Gastroesophageal sphincter (tissue), 4 donors: Measurements from ENCODE around the gene EDEM2. TPM values are rescaled to one million over a fixed set of nuclear protein-coding genes. Genes with fewer than 3 reads are reported as not detected.

Experiments used
- ATAC-seq: fragments of 150-250 bp; one replicate; pipeline ENCODE4 v1.9.1; 2016; ENCODE audit warnings: mild to moderate bottlenecking, moderate library complexity
- H3K27ac ChIP-seq, 4 donors: fragments of 200-600 bp; sonication (generic) in 3 of 4; 1 replicate in 3 of 4; 2 replicates in 1 of 4; pipeline ENCODE4 v1.5.1; 2016 to 2019
- H3K27me3 ChIP-seq: fragments of 200-600 bp; sonication (generic); one replicate; pipeline ENCODE4 v1.5.1; 2019
- H3K36me3 ChIP-seq, 2 donors: fragments of 200-600 bp; sonication (generic); one replicate each; pipeline ENCODE4 v1.5.1; 2019; ENCODE audit warnings: control low read depth in 1 of 2
- H3K4me1 ChIP-seq, 3 donors: fragments of 200-600 bp; sonication (generic); 1 replicate in 2 of 3; 2 replicates in 1 of 3; pipeline ENCODE4 v1.5.1; 2016 to 2019; ENCODE audit warnings: control low read depth in 2 of 3
- H3K4me3 ChIP-seq, 2 donors: fragments of 200-600 bp; sonication (generic); one replicate each; pipeline ENCODE4 v1.5.1; 2019; ENCODE audit warnings: mild to moderate bottlenecking in 1 of 2, moderate library complexity in 1 of 2
- H3K9me3 ChIP-seq, 3 donors: fragments of 200-600 bp; sonication (generic); one replicate each; pipeline ENCODE4 v1.5.1; 2017 to 2019; ENCODE audit warnings: control low read depth in 2 of 3
- CTCF ChIP-seq, 4 experiments: fragments of 200-600 bp in 2 of 4; fragments of 450-650 bp in 2 of 4; sonication (generic) in 1 of 4; IDR thresholded peaks; one replicate each; pipeline ENCODE4 v1.5.1; 2017 to 2019; ENCODE audit warnings: antibody characterized with exemption in 4 of 4, mild to moderate bottlenecking in 2 of 4, moderate library complexity in 2 of 4
- EP300 ChIP-seq: sonication (generic); formaldehyde crosslinking; IDR thresholded peaks from one replicate; pipeline ENCODE4 v1.6.1; 2017; ENCODE audit warnings: antibody characterized with exemption, mild to moderate bottlenecking
- POLR2A ChIP-seq, 2 donors: fragments of 450-650 bp; IDR thresholded peaks; one replicate each; pipeline ENCODE4 v1.6.1; 2017; ENCODE audit warnings: antibody characterized with exemption in 2 of 2, mild to moderate bottlenecking in 2 of 2, moderate library complexity in 1 of 2
- POLR2AphosphoS5 ChIP-seq: sonication (generic); formaldehyde crosslinking; IDR thresholded peaks from one replicate; pipeline ENCODE4 v1.6.1; 2017; ENCODE audit warnings: antibody characterized with exemption
- WGBS, 2 donors: methylation state at CpG; one replicate each; pipeline ENCODE4 v1.1.5; 2018; ENCODE audit warnings: low coverage in 1 of 2; 5-methylcytosine and 5-hydroxymethylcytosine counted together
- total RNA-seq, 4 donors: library from RNA; depleted of rRNA; stranded (reverse); fragments of >200 nt; gene quantifications; one replicate each; pipeline ENCODE4 v1.1.0, GENCODE V29; 2016

EDEM2 gene
- total RNA-seq, 4 donors from 2014 or later: 11.2 to 18.9 (median 13.5) TPM

- Histone ChIP-seq H3K4me1 (no peaks in the 10 kb centered on the region), H3K4me3 (no peak overlapping the region), H3K27ac (no peak overlapping the region), H3K9me3 (no peaks in the 10 kb centered on the region), H3K27me3 (no peaks in the 10 kb centered on the region), H3K36me3 (peaks cover 0 to 13% of the 10 kb centered on the region in 2 donors)
- TF ChIP-seq POLR2AphosphoS5 (no peak), EP300 (no peak), POLR2A (IDR thresholded peaks at IDR 0.05) (no peak), CTCF (IDR thresholded peaks at IDR 0.05) (no peak)
- no peak for ATAC-seq
- WGBS, 2 donors: 71 to 76% methylated on average over 3 of the region's 3 CpGs
Observed at GRCh38 chr20:35104685-35105295, 42.3 kb downstream of the EDEM2 start.

GRCh38 chr20:35101620-35102019, 45.5 kb downstream of the EDEM2 start:
- Histone ChIP-seq H3K27ac (no peak overlapping the region), H3K9me3 (no peaks in the 10 kb centered on the region), H3K4me3 (no peak overlapping the region), H3K27me3 (no peaks in the 10 kb centered on the region), H3K4me1 (peaks cover 0 to under 1% (median 0%) of the 10 kb centered on the region in 3 donors), H3K36me3 (no peaks in the 10 kb centered on the region)
- ATAC-seq: no peak
- TF ChIP-seq POLR2A (IDR thresholded peaks at IDR 0.05) (no peak), POLR2AphosphoS5 (no peak), CTCF (IDR thresholded peaks at IDR 0.05) (no peak), EP300 (no peak)
- WGBS, 2 donors: 77 to 86% methylated on average over 6 to 8 of the region's 8 CpGs

GRCh38 chr20:35093267-35093884, 53.8 kb downstream of the EDEM2 start:
- Histone ChIP-seq H3K9me3 (no peaks in the 10 kb centered on the region), H3K27me3 (no peaks in the 10 kb centered on the region), H3K4me3 (peak overlapping the region in 1 of 2 donors; percentile 80), H3K27ac (peak overlapping the region; percentile 78 to 97 (median 94)), H3K4me1 (peaks cover 0 to 52% (median 6%) of the 10 kb centered on the region in 3 donors), H3K36me3 (peaks cover 0 to 11% of the 10 kb centered on the region in 2 donors)
- TF ChIP-seq POLR2AphosphoS5 (no peak), POLR2A (IDR thresholded peaks at IDR 0.05) (no peak)
- no peak for ATAC-seq
- WGBS, 2 donors: 68 to 92% methylated on average over 2 of the region's 8 CpGs

- peaks cover 0 to 11% of the 10 kb centered on the region in 2 donors for H3K36me3 ChIP-seq
- TF ChIP-seq POLR2AphosphoS5 (peak; percentile 82), POLR2A (IDR thresholded peaks at IDR 0.05) (peak; percentile 48 to 70), EP300 (no peak), CTCF (IDR thresholded peaks at IDR 0.05) (peak; percentile 97 to 99 (median 98))
- H3K4me3 ChIP-seq: peak within 1 kb of the TSS; percentile 80 to 87
- H3K4me1 ChIP-seq: peaks cover 0 to 59% (median 9%) of the 10 kb centered on the region in 3 donors
- no peaks in the 10 kb centered on the region for H3K9me3 ChIP-seq
- H3K27me3 ChIP-seq: no peaks in the 10 kb centered on the region
- peak; percentile 96 for ATAC-seq
- WGBS, 2 donors: 15% methylated on average over 5 of the region's 69 CpGs; no CpG with 5 or more reads in 1 of the 2 donors
- peak within 1 kb of the TSS; percentile 78 to 97 (median 94) for H3K27ac ChIP-seq
Observed at GRCh38 chr20:35092524-35093266, 54.4 kb downstream of the EDEM2 start, which contains the start of gene TRPC4AP. TSS of gene TRPC4AP (minus strand) at chr20:35092807. CDS start at chr20:35092781, 26 bp downstream.

- WGBS, 2 donors: 0% methylated on average over 11 to 23 of the region's 28 CpGs
Observed at GRCh38 chr20:35091816-35092523, 55.2 kb downstream of the EDEM2 start.

More at GRCh38 chr20:35091816-35092523, 55.2 kb downstream of the EDEM2 start:
- Histone ChIP-seq H3K4me1 (peaks cover 0 to 64% (median 12%) of the 10 kb centered on the region in 3 donors), H3K27ac (peak overlapping the region; percentile 78 to 97 (median 94)), H3K27me3 (no peaks in the 10 kb centered on the region), H3K9me3 (no peaks in the 10 kb centered on the region), H3K4me3 (peak overlapping the region; percentile 80 to 87), H3K36me3 (peaks cover 0 to 16% of the 10 kb centered on the region in 2 donors)
- no peak for ATAC-seq
- no peak for TF ChIP-seq EP300
- TF ChIP-seq CTCF (IDR thresholded peaks at IDR 0.05): no peak
